Pancreas (tissue), 10 donors: Measurements from ENCODE around the gene RTKN. TPM values are rescaled to one million over a fixed set of nuclear protein-coding genes. Genes with fewer than 3 reads are reported as not detected.
"Not testable (repeated sequence)": the region's sequence is repeated elsewhere in the genome, so short reads cannot be mapped to it uniquely, and the experiment has no call there.

ENCODE experiments used
- ATAC-seq, 4 donors: fragments of 200-7000 bp; cut with Tn5 transposase; one replicate each; pipeline versions ENCODE4 v1.8.0 to v1.9.1; 2020; ENCODE audit warnings: mild to moderate bottlenecking in 4 of 4, moderate library complexity in 4 of 4
- DNase-seq, 6 donors: peaks; one replicate each; pipeline ENCODE4 v3.0.0-alpha.2; 2020
- FAIRE-seq: peaks from 2 replicates; lab custom pipeline; 2012; peaks lifted over from hg19 to GRCh38; lab: Jason Lieb, UNC
- H3K27ac ChIP-seq, 4 donors: fragments of 200-600 bp; sonication (generic); 1 replicate in 3 of 4; 2 replicates in 1 of 4; pipeline versions ENCODE4 v1.5.0 to v1.8.0; 2020
- H3K27me3 ChIP-seq, 4 donors: fragments of 200-600 bp; one replicate each; pipeline ENCODE4 v1.8.0; 2021
- H3K36me3 ChIP-seq, 3 donors: fragments of 200-600 bp; sonication (generic) in 1 of 3; one replicate each; pipeline versions ENCODE4 v1.5.0 to v1.8.0; 2020 to 2021
- H3K4me1 ChIP-seq, 3 donors: fragments of 200-600 bp; one replicate each; pipeline ENCODE4 v1.8.0; 2021
- H3K4me3 ChIP-seq, 4 donors: fragments of 200-600 bp; sonication (generic) in 2 of 4; one replicate each; pipeline versions ENCODE4 v1.5.0 to v1.8.0; 2020 to 2021
- H3K9me3 ChIP-seq, 4 donors: fragments of 200-600 bp; one replicate each; pipeline ENCODE4 v1.8.0; 2021
- WGBS, 2 donors: extraction: QIAGEN DNeasy Blood & Tissue Kit; methylation state at CpG; one replicate each; pipeline ENCODE4 v1.1.7; 2013; 5-methylcytosine and 5-hydroxymethylcytosine counted together
- intact Hi-C, 3 donors: fragments of 100-400 bp; cut with DNase I; formaldehyde crosslinking; loops; one replicate each; pipeline versions ENCODE4 v1.11.1 to v1.14.2; 2022
- polyA plus RNA-seq, 2 donors: library from polyadenylated mRNA; stranded (reverse); fragments of 200-250 nt; gene quantifications; one replicate each; pipeline ENCODE4 v1.2.3, GENCODE V29; 2013
- total RNA-seq, 6 donors: library from RNA; stranded (reverse); fragmentation: NEBNext Ultra II Directional in 4 of 6; extraction: Animal tissue kit (Norgen Biotek cat#: 25700) in 4 of 6; gene quantifications; one replicate each; pipeline versions ENCODE4 v1.2.1 to v1.2.4, GENCODE V29; 2021 to 2023
- TF ChIP-seq, protein P1 (sequence below), 4 donors: fragments of 200-600 bp; sonication (generic) in 3 of 4; IDR thresholded peaks; one replicate each; pipeline versions ENCODE4 v1.5.0 to v1.8.0; 2021; ENCODE audit warnings: antibody characterized with exemption in 4 of 4
- donor health status: healthy with polysubstance abuse.
- donor health status: DM: no; HTN: no; CAD: no; lungs with moderate emphysema.
- donor health status: DM: no; HTN: no; CAD: no.
- donor health status: control.
- donor health status: control.
- donor health status: Bipolar disorder and iron deficiency.
- donor health status: DM: yes; HTN: yes; CAD: no.
- donor health status: DM: no; HTN: no; CAD: no.
- donor health status: DM: no; HTN: no; CAD: no.
- donor health status: DM: yes; HTN: yes; CAD: no.

The RTKN gene
- total RNA-seq (10 to 100 TPM; 20.7 to 45.5 (median 29.7) TPM), polyA plus RNA-seq (10 to 100 TPM; 63.4 to 63.7 TPM)

GRCh38 chr2:74441690-74442482, at the start of gene RTKN:
TSS of gene RTKN (minus strand) at chr2:74441937. CDS start at chr2:74441816, 121 bp downstream.
- WGBS, 2 donors, result 2 to 4% methylated on average over 60 to 75 of the region's 75 CpGs
- no peaks in the 10 kb centered on the region for H3K27me3 ChIP-seq
- H3K4me3 ChIP-seq, result peak within 1 kb of the TSS; percentile 70 to 80 (median 74)
- H3K9me3 ChIP-seq, result no peaks in the 10 kb centered on the region
- ATAC-seq, result peak; percentile 69 to 81 (median 74)
- peaks cover 0 to 22% (median 9%) of the 10 kb centered on the region in 3 donors for H3K4me1 ChIP-seq
- intact Hi-C loops, result no loop called here
- TF ChIP-seq, protein P1, sequence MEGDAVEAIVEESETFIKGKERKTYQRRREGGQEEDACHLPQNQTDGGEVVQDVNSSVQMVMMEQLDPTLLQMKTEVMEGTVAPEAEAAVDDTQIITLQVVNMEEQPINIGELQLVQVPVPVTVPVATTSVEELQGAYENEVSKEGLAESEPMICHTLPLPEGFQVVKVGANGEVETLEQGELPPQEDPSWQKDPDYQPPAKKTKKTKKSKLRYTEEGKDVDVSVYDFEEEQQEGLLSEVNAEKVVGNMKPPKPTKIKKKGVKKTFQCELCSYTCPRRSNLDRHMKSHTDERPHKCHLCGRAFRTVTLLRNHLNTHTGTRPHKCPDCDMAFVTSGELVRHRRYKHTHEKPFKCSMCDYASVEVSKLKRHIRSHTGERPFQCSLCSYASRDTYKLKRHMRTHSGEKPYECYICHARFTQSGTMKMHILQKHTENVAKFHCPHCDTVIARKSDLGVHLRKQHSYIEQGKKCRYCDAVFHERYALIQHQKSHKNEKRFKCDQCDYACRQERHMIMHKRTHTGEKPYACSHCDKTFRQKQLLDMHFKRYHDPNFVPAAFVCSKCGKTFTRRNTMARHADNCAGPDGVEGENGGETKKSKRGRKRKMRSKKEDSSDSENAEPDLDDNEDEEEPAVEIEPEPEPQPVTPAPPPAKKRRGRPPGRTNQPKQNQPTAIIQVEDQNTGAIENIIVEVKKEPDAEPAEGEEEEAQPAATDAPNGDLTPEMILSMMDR (IDR thresholded peaks at IDR 0.05), result no peak
- no peak for FAIRE-seq
- peak within 1 kb of the TSS; percentile 94 to 99 (median 98) for H3K27ac ChIP-seq
- no peaks in the 10 kb centered on the region for H3K36me3 ChIP-seq
- DNase-seq, result peak; percentile 78 to 91 (median 84)

- no peak overlapping the region for H3K27ac ChIP-seq
- intact Hi-C loops, result no loop called here
- DNase-seq, result no peak
- FAIRE-seq, result no peak
- H3K27me3 ChIP-seq, result no peaks in the 10 kb centered on the region
- H3K4me1 ChIP-seq, result no peaks in the 10 kb centered on the region
- WGBS, 2 donors, result 94 to 100% methylated on average over 6 to 9 of the region's 9 CpGs
- no peaks in the 10 kb centered on the region for H3K9me3 ChIP-seq
- H3K36me3 ChIP-seq, result peaks cover 0 to 24% (median 14%) of the 10 kb centered on the region in 3 donors
- no peak for ATAC-seq
- TF ChIP-seq, protein P1 (IDR thresholded peaks at IDR 0.05), result no peak
- no peak overlapping the region for H3K4me3 ChIP-seq
These were observed 48.2 kb upstream of the RTKN start for GRCh38 chr2:74489906-74490305.

DNA sequence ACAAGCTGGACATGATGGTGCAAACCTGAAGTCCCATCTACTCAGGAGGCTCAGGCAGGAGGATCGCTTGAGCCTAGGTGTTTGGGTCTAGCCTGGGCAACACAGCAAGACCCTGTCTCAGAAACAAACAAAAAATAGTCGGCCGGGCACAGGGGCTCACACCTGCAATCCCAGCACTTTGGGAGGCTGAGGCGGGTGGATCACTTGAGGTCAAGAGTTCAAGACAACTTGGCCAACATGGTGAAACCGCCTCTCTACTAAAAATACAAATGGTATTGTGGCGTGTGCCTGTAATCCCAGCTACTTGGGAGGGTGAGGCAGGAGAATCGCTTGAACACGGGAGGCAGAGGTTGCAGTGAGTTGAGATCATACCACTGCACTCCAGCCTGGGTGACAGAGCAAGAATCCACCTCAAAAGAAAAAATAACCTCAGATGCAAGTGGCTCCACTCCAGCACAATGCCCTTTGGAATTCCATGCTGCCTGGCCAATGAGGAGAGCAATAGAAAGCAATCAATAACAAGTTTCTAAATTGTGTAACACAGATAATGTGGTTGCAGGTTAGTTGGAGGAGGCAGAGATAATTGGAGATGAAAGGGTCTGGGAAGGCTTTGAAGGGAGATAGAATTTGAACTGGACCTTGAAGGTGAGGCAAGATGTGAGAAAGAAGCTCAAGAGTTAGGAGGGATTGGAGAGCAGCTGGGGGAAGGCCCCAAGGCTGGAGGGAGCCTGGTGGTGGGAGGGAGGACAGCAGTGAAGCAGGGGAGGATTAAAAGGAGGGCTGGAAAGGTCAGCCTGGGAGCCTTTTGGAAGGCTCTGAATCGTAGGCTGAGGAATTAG, 47.1 kb upstream of the RTKN start:
- H3K4me3 ChIP-seq, result no peak overlapping the region
- TF ChIP-seq, protein P1 (IDR thresholded peaks at IDR 0.05), result no peak
- DNase-seq (no peak), FAIRE-seq (no peak), ATAC-seq (no peak)
- H3K36me3 ChIP-seq, result peaks cover 0 to 24% (median 14%) of the 10 kb centered on the region in 3 donors
- intact Hi-C loops, result no loop called here
- no peaks in the 10 kb centered on the region for H3K27me3 ChIP-seq
- no peak overlapping the region for H3K27ac ChIP-seq
- peaks cover 0 to 2% (median 0%) of the 10 kb centered on the region in 3 donors for H3K4me1 ChIP-seq
- H3K9me3 ChIP-seq, result no peaks in the 10 kb centered on the region
- 83 to 90% methylated on average over 9 of the region's 9 CpGs for WGBS, 2 donors

DNA sequence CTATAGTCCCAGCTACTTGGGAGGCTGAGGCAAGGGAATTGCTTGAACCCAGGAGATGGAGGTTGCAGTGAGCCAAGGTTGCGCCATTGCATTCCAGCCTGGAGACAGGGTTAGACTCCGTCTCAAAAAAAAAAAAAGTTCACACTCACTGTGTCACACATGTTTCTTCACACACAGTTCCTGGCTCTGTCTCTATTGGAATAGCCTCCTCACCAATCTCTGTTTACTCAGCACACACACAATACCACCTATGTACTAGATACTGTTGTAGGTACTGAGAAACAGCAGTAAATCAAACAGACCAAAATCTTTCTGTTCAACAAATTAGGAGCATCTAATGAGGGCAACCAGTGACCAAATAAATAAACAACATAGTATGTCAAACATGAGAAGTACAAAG, 44.4 kb upstream of the RTKN start:
- WGBS, 2 donors, result 73 to 81% methylated on average over 2 of the region's 2 CpGs
- H3K36me3 ChIP-seq, result peaks cover 0 to 10% (median 7%) of the 10 kb centered on the region in 3 donors
- H3K27me3 ChIP-seq, result no peaks in the 10 kb centered on the region
- H3K27ac ChIP-seq, result no peak overlapping the region
- no peaks in the 10 kb centered on the region for H3K9me3 ChIP-seq
- TF ChIP-seq, protein P1 (IDR thresholded peaks at IDR 0.05), result no peak
- FAIRE-seq, result no peak
- ATAC-seq, result no peak
- peaks cover 5 to 13% (median 5%) of the 10 kb centered on the region in 3 donors for H3K4me1 ChIP-seq
- no peak overlapping the region for H3K4me3 ChIP-seq
- DNase-seq, result no peak
- intact Hi-C loops, result no loop called here

GRCh38 chr2:74483675-74484164, 42.0 kb upstream of the RTKN start:
- not testable (repeated sequence) for DNase-seq, H3K9me3 ChIP-seq, FAIRE-seq, H3K27me3 ChIP-seq, H3K36me3 ChIP-seq, ATAC-seq, H3K27ac ChIP-seq
- intact Hi-C loops, result loop anchor here in 1 of 3 donors (5.0 kb wide), 1 partner anchor 104 kb away; no protein-coding TSS in a partner anchor
- WGBS, 2 donors, result 65 to 72% methylated on average over 19 of the region's 19 CpGs
- Histone ChIP-seq H3K4me1 (peaks cover 5 to 18% (median 11%) of the 10 kb centered on the region in 3 donors), H3K4me3 (peak overlapping the region; percentile 58 to 94 (median 78))
